ENCODE data around the gene RPA3. TPM values are rescaled to one million over a fixed set of nuclear protein-coding genes. Genes with fewer than 3 reads are reported as not detected.

RPA3 gene
- total RNA-seq, 4 donors from 2014 or later = 8.3 to 15.6 (median 10.3) TPM

- TF ChIP-seq, protein P1, sequence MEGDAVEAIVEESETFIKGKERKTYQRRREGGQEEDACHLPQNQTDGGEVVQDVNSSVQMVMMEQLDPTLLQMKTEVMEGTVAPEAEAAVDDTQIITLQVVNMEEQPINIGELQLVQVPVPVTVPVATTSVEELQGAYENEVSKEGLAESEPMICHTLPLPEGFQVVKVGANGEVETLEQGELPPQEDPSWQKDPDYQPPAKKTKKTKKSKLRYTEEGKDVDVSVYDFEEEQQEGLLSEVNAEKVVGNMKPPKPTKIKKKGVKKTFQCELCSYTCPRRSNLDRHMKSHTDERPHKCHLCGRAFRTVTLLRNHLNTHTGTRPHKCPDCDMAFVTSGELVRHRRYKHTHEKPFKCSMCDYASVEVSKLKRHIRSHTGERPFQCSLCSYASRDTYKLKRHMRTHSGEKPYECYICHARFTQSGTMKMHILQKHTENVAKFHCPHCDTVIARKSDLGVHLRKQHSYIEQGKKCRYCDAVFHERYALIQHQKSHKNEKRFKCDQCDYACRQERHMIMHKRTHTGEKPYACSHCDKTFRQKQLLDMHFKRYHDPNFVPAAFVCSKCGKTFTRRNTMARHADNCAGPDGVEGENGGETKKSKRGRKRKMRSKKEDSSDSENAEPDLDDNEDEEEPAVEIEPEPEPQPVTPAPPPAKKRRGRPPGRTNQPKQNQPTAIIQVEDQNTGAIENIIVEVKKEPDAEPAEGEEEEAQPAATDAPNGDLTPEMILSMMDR (IDR thresholded peaks at IDR 0.05) = no peak
- TF ChIP-seq POLR2A (IDR thresholded peaks at IDR 0.05) = no peak
- DNase-seq (ENCODE audit: low spot score in 2 of 2) = no peak
- intact Hi-C loops (cut with DNase I; ENCODE audit: low total_unique reads) = no loop called here
- 92 to 95% methylated on average over 1 of the region's 1 CpG for WGBS, 2 donors
- H3K4me3 ChIP-seq (ENCODE audit: low read depth, poor library complexity, severe bottlenecking) = no peak overlapping the region
These were observed 100.0 kb downstream of the RPA3 start for GRCh38 chr7:7618410-7618809.

GRCh38 chr7:7617550-7617949, 100.9 kb downstream of the RPA3 start:
- no peak for TF ChIP-seq POLR2A (IDR thresholded peaks at IDR 0.05)
- TF ChIP-seq, protein P1 (IDR thresholded peaks at IDR 0.05) = no peak
- 59 to 71% methylated on average over 3 of the region's 3 CpGs for WGBS, 2 donors
- intact Hi-C loops (cut with DNase I; ENCODE audit: low total_unique reads) = no loop called here
- no peak for DNase-seq (ENCODE audit: low spot score in 2 of 2)
- H3K4me3 ChIP-seq (ENCODE audit: low read depth, poor library complexity, severe bottlenecking) = no peak overlapping the region

DNA sequence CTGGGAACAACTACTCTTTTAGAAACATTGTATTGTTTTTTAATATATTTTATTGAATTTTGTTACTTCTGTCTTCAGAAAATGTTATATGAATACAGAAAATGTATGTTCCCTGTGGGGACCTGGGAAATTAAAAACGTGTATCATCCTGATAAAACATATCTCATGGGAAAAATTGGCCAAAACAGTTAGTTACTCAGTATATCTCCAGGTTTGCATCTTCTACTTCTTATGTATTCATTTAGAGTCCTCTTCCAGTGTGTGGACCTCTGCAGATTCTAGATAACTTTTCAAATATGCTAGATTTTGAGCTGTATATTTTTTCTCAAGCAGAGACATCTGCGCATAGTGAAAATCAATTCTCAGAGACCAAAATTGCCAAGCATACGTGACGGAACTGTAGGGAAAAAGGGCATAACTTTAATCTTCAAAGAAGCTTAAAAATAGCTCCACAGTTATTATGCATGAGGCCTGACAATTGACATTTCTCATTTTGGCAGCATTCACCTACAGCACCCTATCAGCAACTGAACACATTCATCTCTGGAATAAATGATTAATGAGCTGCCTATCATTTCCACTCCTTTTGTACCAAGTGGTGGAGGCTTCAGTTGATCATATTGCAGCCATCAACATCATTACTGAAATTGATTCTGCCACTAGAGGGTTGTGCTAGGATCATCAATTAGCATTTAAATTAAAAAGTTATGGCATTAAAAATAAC, 104.2 kb downstream of the RPA3 start:
- no peak for DNase-seq (ENCODE audit: low spot score in 2 of 2)
- TF ChIP-seq, protein P1 (IDR thresholded peaks at IDR 0.05) = no peak
- no peak for TF ChIP-seq POLR2A (IDR thresholded peaks at IDR 0.05)
- H3K4me3 ChIP-seq (ENCODE audit: low read depth, poor library complexity, severe bottlenecking) = no peak overlapping the region
- 77 to 79% methylated on average over 4 of the region's 4 CpGs for WGBS, 2 donors
- intact Hi-C loops (cut with DNase I; ENCODE audit: low total_unique reads) = no loop called here

DNA sequence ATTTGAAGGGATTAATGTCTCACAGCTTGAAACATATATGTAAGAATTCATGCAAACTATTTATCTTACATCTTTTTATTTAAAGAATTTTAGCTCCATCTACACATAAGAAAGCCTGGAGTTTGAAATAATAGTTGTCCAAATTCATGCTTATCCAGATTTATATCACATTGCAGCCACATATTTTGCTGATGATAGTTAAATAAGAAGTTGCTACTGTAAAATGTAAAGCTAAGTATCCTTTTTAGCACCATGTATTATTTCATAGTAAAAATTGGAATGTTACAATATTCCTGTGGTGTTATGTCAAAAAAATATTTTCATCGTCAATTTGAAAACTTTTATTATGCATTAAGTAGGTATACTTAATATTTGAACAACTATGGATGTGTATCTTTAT, 105.2 kb downstream of the RPA3 start:
- no peak overlapping the region for H3K4me3 ChIP-seq (ENCODE audit: low read depth, poor library complexity, severe bottlenecking)
- WGBS, 2 donors = 90 to 98% methylated on average over 1 of the region's 1 CpG
- TF ChIP-seq POLR2A (IDR thresholded peaks at IDR 0.05) = no peak
- TF ChIP-seq, protein P1 (IDR thresholded peaks at IDR 0.05) = no peak
- no peak for DNase-seq (ENCODE audit: low spot score in 2 of 2)
- intact Hi-C loops (cut with DNase I; ENCODE audit: low total_unique reads) = no loop called here

GRCh38 chr7:7612519-7612918, 105.9 kb downstream of the RPA3 start:
- TF ChIP-seq, protein P1 (IDR thresholded peaks at IDR 0.05) = no peak
- TF ChIP-seq POLR2A (IDR thresholded peaks at IDR 0.05) = no peak
- intact Hi-C loops (cut with DNase I; ENCODE audit: low total_unique reads) = no loop called here
- WGBS, 2 donors = 83 to 88% methylated on average over 1 of the region's 1 CpG
- H3K4me3 ChIP-seq (ENCODE audit: low read depth, poor library complexity, severe bottlenecking) = no peak overlapping the region
- no peak for DNase-seq (ENCODE audit: low spot score in 2 of 2)

- DNase-seq (ENCODE audit: low spot score in 2 of 2) = no peak
- WGBS, 2 donors = 71 to 85% methylated on average over 2 of the region's 2 CpGs
- no peak for TF ChIP-seq POLR2A (IDR thresholded peaks at IDR 0.05)
- TF ChIP-seq, protein P1 (IDR thresholded peaks at IDR 0.05) = no peak
- no peak overlapping the region for H3K4me3 ChIP-seq (ENCODE audit: low read depth, poor library complexity, severe bottlenecking)
- intact Hi-C loops (cut with DNase I; ENCODE audit: low total_unique reads) = no loop called here
These were observed 109.1 kb downstream of the RPA3 start for GRCh38 chr7:7609330-7609729.

Measured in lower leg skin (tissue), 4 donors.